ENCODE data around the gene ANXA5. TPM values are rescaled to one million over a fixed set of nuclear protein-coding genes. Genes with fewer than 3 reads are reported as not detected.
"Not testable (repeated sequence)": the region's sequence is repeated elsewhere in the genome, so short reads cannot be mapped to it uniquely, and the experiment has no call there.

ANXA5 gene
- polyA plus RNA-seq, 1 of the 3 experiments (the other 2 are of a cell fraction) = 379 TPM

- Histone ChIP-seq H3K9me3 (no peaks in the 10 kb centered on the region), H2AFZ (ENCODE audit: low read depth) (0 out of 2 replicates have a peak overlapping the region, but pooled peaks have one; percentile 43), H3K27ac (ENCODE audit: low read depth in 2 of 2, low read length in 1 of 2) (no peak overlapping the region), H3F3A (replicated peaks; ENCODE audit: insufficient read depth) (no peaks in the 10 kb centered on the region), H3K27me3 (ENCODE audit: insufficient read depth) (no peaks in the 10 kb centered on the region), H3K9ac (no peak overlapping the region), H3K9me2 (no peaks in the 10 kb centered on the region), H4K20me1 (ENCODE audit: insufficient read depth) (no peaks in the 10 kb centered on the region), H3K79me2 (ENCODE audit: insufficient read depth) (no peaks in the 10 kb centered on the region), H3K4me3 (ENCODE audit: low read depth in 2 of 2, low read length in 1 of 2) (no peak overlapping the region), H3K4me1 (ENCODE audit: control insufficient read depth in 1 of 2, insufficient read depth in 2 of 2, low read depth in 1 of 2, low read length in 1 of 2) (peaks cover 0 to 2% of the 10 kb centered on the region in 2 experiments; a peak in 2 of 4 replicates), H3K4me2 (no peak overlapping the region), H3K36me3 (replicated peaks in 1 of 2; ENCODE audit: control insufficient read depth in 1 of 2, insufficient read depth in 2 of 2, low read length in 1 of 2) (no peaks in the 10 kb centered on the region)
- POLR2A ChIA-PET = no interaction called here
- WGBS (ENCODE audit: low lambda C conversion rate) = 70% methylated on average over 1 of the region's 1 CpG
- TF ChIP-seq, protein P1, sequence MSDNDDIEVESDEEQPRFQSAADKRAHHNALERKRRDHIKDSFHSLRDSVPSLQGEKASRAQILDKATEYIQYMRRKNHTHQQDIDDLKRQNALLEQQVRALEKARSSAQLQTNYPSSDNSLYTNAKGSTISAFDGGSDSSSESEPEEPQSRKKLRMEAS (IDR thresholded peaks at IDR 0.05; ENCODE audit: low read depth) = no peak
- no peak for TF ChIP-seq YY1 (IDR thresholded peaks at IDR 0.05; ENCODE audit: low read depth)
- CTCF ChIA-PET = interaction anchor here (0.6 to 3.3 kb wide), 6 partner anchors 8 to 1664 kb away, joined by 3 to 11 read pairs (median 3); no protein-coding TSS in a partner anchor
- DNase-seq = no peak
Observed at GRCh38 chr4:121734571-121734970, 37.8 kb upstream of the ANXA5 start.

- Histone ChIP-seq H3K9me3 (no peaks in the 10 kb centered on the region), H3K4me3 (ENCODE audit: low read depth in 2 of 2, low read length in 1 of 2) (no peak overlapping the region), H3K4me2 (no peak overlapping the region), H3K36me3 (replicated peaks in 1 of 2; ENCODE audit: control insufficient read depth in 1 of 2, insufficient read depth in 2 of 2, low read length in 1 of 2) (no peaks in the 10 kb centered on the region), H3F3A (replicated peaks; ENCODE audit: insufficient read depth) (peaks cover 2% of the 10 kb centered on the region), H4K20me1 (ENCODE audit: insufficient read depth) (no peaks in the 10 kb centered on the region), H3K9ac (no peak overlapping the region), H2AFZ (ENCODE audit: low read depth) (no peak overlapping the region), H3K27ac (ENCODE audit: low read depth in 2 of 2, low read length in 1 of 2) (no peak overlapping the region), H3K4me1 (ENCODE audit: control insufficient read depth in 1 of 2, insufficient read depth in 2 of 2, low read depth in 1 of 2, low read length in 1 of 2) (no peaks in the 10 kb centered on the region; a peak in 2 of 4 replicates), H3K9me2 (no peaks in the 10 kb centered on the region), H3K27me3 (ENCODE audit: insufficient read depth) (no peaks in the 10 kb centered on the region), H3K79me2 (ENCODE audit: insufficient read depth) (no peaks in the 10 kb centered on the region)
- no peak for DNase-seq
- WGBS (ENCODE audit: low lambda C conversion rate) = no CpG with 5 or more reads among the region's 1 CpG
- TF ChIP-seq CHD2 (IDR thresholded peaks at IDR 0.05; ENCODE audit: low read length, partially characterized antibody) (no peak), MXI1 (IDR thresholded peaks at IDR 0.05; ENCODE audit: low read depth, low read length) (no peak), RFX5 (IDR thresholded peaks at IDR 0.05; ENCODE audit: low read length) (no peak), RCOR1 (IDR thresholded peaks at IDR 0.05; ENCODE audit: low read length) (no peak), MEF2A (IDR thresholded peaks at IDR 0.05; ENCODE audit: borderline replicate concordance, low read depth) (no peak), RXRA (IDR thresholded peaks at IDR 0.05; ENCODE audit: borderline replicate concordance, low read depth) (no peak), FOXM1 (IDR thresholded peaks at IDR 0.05; ENCODE audit: low read depth) (no peak), SMC3 (IDR thresholded peaks at IDR 0.05; ENCODE audit: low read depth, low read length) (no peak), JUND (IDR thresholded peaks at IDR 0.05) (no peak), GABPA (IDR thresholded peaks at IDR 0.05; ENCODE audit: low read depth) (no peak), ELF1 (IDR thresholded peaks at IDR 0.05) (no peak), EP300 (IDR thresholded peaks at IDR 0.05; ENCODE audit: borderline replicate concordance in 1 of 2, low read depth in 1 of 2, low read length in 1 of 2) (no peak), POLR2AphosphoS5 (IDR thresholded peaks at IDR 0.05; ENCODE audit: low read depth, low read length) (no peak), TAF1 (IDR thresholded peaks at IDR 0.05; ENCODE audit: borderline replicate concordance, low read depth, low read length) (no peak)
- TF ChIP-seq, protein P2, sequence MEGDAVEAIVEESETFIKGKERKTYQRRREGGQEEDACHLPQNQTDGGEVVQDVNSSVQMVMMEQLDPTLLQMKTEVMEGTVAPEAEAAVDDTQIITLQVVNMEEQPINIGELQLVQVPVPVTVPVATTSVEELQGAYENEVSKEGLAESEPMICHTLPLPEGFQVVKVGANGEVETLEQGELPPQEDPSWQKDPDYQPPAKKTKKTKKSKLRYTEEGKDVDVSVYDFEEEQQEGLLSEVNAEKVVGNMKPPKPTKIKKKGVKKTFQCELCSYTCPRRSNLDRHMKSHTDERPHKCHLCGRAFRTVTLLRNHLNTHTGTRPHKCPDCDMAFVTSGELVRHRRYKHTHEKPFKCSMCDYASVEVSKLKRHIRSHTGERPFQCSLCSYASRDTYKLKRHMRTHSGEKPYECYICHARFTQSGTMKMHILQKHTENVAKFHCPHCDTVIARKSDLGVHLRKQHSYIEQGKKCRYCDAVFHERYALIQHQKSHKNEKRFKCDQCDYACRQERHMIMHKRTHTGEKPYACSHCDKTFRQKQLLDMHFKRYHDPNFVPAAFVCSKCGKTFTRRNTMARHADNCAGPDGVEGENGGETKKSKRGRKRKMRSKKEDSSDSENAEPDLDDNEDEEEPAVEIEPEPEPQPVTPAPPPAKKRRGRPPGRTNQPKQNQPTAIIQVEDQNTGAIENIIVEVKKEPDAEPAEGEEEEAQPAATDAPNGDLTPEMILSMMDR (IDR thresholded peaks at IDR 0.05) = no peak
- TF ChIP-seq, protein P3, sequence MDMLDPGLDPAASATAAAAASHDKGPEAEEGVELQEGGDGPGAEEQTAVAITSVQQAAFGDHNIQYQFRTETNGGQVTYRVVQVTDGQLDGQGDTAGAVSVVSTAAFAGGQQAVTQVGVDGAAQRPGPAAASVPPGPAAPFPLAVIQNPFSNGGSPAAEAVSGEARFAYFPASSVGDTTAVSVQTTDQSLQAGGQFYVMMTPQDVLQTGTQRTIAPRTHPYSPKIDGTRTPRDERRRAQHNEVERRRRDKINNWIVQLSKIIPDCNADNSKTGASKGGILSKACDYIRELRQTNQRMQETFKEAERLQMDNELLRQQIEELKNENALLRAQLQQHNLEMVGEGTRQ (IDR thresholded peaks at IDR 0.05; ENCODE audit: borderline replicate concordance, low read depth, low read length) = no peak
- ChIA-PET CTCF (interaction anchor here (0.6 to 3.3 kb wide), 3 partner anchors 9 to 363 kb away, joined by 3 to 11 read pairs (median 3); no protein-coding TSS in a partner anchor), POLR2A (no interaction called here)
Observed at GRCh38 chr4:121733942-121734341, 37.2 kb upstream of the ANXA5 start.

GRCh38 chr4:121729753-121730152, 33.0 kb upstream of the ANXA5 start:
- H3K36me3 ChIP-seq (replicated peaks in 1 of 2; ENCODE audit: control insufficient read depth in 1 of 2, insufficient read depth in 2 of 2, low read length in 1 of 2); H3K27me3 ChIP-seq (ENCODE audit: insufficient read depth); H3K4me3 ChIP-seq (ENCODE audit: low read depth in 2 of 2, low read length in 1 of 2); H2AFZ ChIP-seq (ENCODE audit: low read depth); H3K27ac ChIP-seq (ENCODE audit: low read depth in 2 of 2, low read length in 1 of 2); POLR2A ChIA-PET; H3K4me1 ChIP-seq (ENCODE audit: control insufficient read depth in 1 of 2, insufficient read depth in 2 of 2, low read depth in 1 of 2, low read length in 1 of 2); H4K20me1 ChIP-seq (ENCODE audit: insufficient read depth); H3K9me2 ChIP-seq; H3K9me3 ChIP-seq; H3K9ac ChIP-seq; CTCF ChIA-PET; DNase-seq; H3K79me2 ChIP-seq (ENCODE audit: insufficient read depth); H3K4me2 ChIP-seq: not testable (repeated sequence)
- H3F3A ChIP-seq (replicated peaks; ENCODE audit: insufficient read depth) = peaks cover 22% of the 10 kb centered on the region
- 93% methylated on average over 2 of the region's 2 CpGs for WGBS (ENCODE audit: low lambda C conversion rate)
